ENCODE measurements around the gene SLC35F3.

- TF ChIP-seq POLR2AphosphoS5 (IDR thresholded peaks at IDR 0.05) = no peak
- TF ChIP-seq CTCF (IDR thresholded peaks at IDR 0.05) = no peak
- TF ChIP-seq POLR2A (IDR thresholded peaks at IDR 0.05) = no peak
These were observed 340.0 kb downstream of the SLC35F3 start for GRCh38 chr1:234244482-234244881.

All from suprapubic skin (tissue), 4 donors.